ENCODE data around the gene BBS4. TPM values are rescaled to one million over a fixed set of nuclear protein-coding genes. Genes with fewer than 3 reads are reported as not detected.

The BBS4 gene
- total RNA-seq, 2 donors from 2014 or later = 26.7 to 63.8 TPM

Small RNA genes within 50 kb of the gene (small RNA-seq; reads per million reads assigned to genes)
- 0 reads per million in 2 donors for gene RN7SL853P

Other genes with a start within 250 kb of the BBS4 start
- gene ARIH1, start 211.9 kb upstream of the BBS4 start, total RNA-seq = 10 to 100 TPM; 35.7 to 38.7 TPM
- not detected for gene GOLGA6B, start 31.5 kb upstream of the BBS4 start, total RNA-seq
- gene HIGD2B, start within 50 bp of the BBS4 start, total RNA-seq = under 1 TPM in 1 of 2 donors, not detected in 1; 0.51 TPM
- 100 to 1,000 TPM in 1 of 2 donors, 10 to 100 TPM in 1; 74.6 to 102 TPM for gene ADPGK, start 97.6 kb downstream of the BBS4 start, total RNA-seq